ENCODE measurements around the gene SYCP2L.

DNA sequence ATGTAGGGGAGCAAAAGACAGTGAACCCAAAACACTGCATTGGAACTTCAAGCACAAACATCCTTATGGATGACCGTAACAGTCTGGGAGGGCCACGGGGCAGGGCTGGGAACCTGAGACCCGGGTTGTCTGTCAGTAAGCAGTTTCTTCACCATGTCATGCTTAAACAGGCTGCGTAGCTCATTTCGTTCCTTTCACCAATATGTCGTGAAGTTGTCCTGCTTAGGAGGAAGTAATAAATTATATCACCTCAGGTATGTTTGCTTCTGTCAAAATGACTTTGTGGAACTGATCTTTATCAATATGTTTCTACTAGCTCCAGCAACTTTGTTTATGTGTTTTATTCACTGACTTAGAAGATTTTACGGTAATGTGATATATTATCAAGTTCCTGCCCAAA lies 36.1 kb upstream of the SYCP2L start:
- TF ChIP-seq, protein P1, sequence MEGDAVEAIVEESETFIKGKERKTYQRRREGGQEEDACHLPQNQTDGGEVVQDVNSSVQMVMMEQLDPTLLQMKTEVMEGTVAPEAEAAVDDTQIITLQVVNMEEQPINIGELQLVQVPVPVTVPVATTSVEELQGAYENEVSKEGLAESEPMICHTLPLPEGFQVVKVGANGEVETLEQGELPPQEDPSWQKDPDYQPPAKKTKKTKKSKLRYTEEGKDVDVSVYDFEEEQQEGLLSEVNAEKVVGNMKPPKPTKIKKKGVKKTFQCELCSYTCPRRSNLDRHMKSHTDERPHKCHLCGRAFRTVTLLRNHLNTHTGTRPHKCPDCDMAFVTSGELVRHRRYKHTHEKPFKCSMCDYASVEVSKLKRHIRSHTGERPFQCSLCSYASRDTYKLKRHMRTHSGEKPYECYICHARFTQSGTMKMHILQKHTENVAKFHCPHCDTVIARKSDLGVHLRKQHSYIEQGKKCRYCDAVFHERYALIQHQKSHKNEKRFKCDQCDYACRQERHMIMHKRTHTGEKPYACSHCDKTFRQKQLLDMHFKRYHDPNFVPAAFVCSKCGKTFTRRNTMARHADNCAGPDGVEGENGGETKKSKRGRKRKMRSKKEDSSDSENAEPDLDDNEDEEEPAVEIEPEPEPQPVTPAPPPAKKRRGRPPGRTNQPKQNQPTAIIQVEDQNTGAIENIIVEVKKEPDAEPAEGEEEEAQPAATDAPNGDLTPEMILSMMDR (IDR thresholded peaks at IDR 0.05): no peak
- no peak for TF ChIP-seq POLR2A (IDR thresholded peaks at IDR 0.05)

Measured in testis (tissue), 2 donors.